ENCODE data around the gene RAB40C. TPM values are rescaled to one million over a fixed set of nuclear protein-coding genes. Genes with fewer than 3 reads are reported as not detected.

The RAB40C gene
- total and polyA plus RNA-seq, 3 donors from 2014 or later = 27.6 to 51.2 (median 47.9) TPM

DNA sequence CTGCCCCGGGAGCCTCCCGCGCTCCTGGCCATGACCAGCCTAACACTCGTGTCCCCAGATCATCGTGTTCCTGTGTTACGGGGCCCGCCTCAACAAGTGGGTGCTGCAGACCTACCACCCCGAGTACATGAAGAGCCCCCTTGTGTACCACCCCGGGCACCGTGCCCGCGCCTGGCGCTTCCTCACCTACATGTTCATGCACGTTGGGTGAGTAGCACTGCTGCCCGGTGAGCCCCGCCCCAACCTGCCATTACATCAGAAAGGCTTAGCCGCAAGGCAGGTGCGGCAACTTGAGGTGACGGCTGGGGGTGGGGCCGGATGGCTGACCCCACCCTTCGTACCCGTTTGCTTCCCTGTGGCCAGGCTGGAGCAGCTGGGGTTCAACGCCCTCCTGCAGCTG lies 87.0 kb downstream of the RAB40C start:
- Histone ChIP-seq H3K27ac (no peak overlapping the region), H3K4me1 (peaks cover 38% of the 10 kb centered on the region), H3K9me3 (no peaks in the 10 kb centered on the region), H3K27me3 (no peaks in the 10 kb centered on the region), H3K36me3 (ENCODE audit: low read depth, missing control alignments) (no peaks in the 10 kb centered on the region), H3K4me3 (no peak overlapping the region)
- no peak for TF ChIP-seq POLR2A (IDR thresholded peaks at IDR 0.05)
- TF ChIP-seq, protein P1, sequence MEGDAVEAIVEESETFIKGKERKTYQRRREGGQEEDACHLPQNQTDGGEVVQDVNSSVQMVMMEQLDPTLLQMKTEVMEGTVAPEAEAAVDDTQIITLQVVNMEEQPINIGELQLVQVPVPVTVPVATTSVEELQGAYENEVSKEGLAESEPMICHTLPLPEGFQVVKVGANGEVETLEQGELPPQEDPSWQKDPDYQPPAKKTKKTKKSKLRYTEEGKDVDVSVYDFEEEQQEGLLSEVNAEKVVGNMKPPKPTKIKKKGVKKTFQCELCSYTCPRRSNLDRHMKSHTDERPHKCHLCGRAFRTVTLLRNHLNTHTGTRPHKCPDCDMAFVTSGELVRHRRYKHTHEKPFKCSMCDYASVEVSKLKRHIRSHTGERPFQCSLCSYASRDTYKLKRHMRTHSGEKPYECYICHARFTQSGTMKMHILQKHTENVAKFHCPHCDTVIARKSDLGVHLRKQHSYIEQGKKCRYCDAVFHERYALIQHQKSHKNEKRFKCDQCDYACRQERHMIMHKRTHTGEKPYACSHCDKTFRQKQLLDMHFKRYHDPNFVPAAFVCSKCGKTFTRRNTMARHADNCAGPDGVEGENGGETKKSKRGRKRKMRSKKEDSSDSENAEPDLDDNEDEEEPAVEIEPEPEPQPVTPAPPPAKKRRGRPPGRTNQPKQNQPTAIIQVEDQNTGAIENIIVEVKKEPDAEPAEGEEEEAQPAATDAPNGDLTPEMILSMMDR (IDR thresholded peaks at IDR 0.05) = no peak
- WGBS, 2 donors = 87 to 90% methylated on average over 14 to 23 of the region's 23 CpGs
- intact Hi-C loops (cut with DNase I; ENCODE audit: low total_unique reads) = no loop called here
- DNase-seq = no peak

DNA sequence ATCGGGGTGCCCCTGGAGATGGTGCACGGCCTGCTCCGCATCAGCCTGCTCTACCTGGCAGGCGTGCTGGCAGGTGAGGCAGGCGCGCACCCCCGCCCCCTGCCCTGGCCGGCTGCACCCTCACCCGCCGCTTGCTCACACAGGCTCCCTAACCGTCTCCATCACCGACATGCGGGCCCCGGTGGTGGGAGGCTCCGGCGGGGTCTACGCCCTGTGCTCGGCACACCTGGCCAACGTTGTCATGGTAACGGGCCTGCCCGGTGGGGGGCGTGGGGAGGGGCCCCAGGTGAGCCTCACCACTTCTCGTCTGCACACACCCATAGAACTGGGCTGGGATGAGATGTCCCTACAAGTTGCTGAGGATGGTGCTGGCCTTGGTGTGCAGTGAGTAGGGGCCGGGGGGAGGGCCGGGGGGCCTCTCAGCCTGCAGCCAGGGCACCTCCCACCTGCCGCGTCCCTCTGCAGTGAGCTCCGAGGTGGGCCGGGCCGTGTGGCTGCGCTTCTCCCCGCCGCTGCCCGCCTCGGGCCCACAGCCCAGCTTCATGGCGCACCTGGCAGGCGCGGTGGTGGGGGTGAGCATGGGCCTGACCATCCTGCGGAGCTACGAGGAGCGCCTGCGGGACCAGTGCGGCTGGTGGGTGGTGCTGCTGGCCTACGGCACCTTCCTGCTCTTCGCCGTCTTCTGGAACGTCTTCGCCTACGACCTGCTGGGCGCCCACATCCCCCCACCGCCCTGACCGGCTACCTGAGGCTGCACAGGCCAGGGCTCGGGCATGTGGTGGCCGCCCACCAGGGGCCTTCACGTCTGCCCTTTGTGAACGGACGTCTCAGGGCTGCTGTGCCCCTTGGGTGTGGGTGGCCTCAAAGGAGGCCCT lies 87.7 kb downstream of the RAB40C start:
- H3K27ac ChIP-seq = no peak overlapping the region
- H3K27me3 ChIP-seq = no peaks in the 10 kb centered on the region
- TF ChIP-seq, protein P1 (IDR thresholded peaks at IDR 0.05) = no peak
- TF ChIP-seq POLR2A (IDR thresholded peaks at IDR 0.05) = no peak
- no peaks in the 10 kb centered on the region for H3K36me3 ChIP-seq (ENCODE audit: low read depth, missing control alignments)
- no peak for DNase-seq
- no peaks in the 10 kb centered on the region for H3K9me3 ChIP-seq
- WGBS, 2 donors = 80 to 87% methylated on average over 18 to 57 of the region's 57 CpGs
- intact Hi-C loops (cut with DNase I; ENCODE audit: low total_unique reads) = no loop called here
- H3K4me3 ChIP-seq = no peak overlapping the region
- H3K4me1 ChIP-seq = peaks cover 38% of the 10 kb centered on the region

DNA sequence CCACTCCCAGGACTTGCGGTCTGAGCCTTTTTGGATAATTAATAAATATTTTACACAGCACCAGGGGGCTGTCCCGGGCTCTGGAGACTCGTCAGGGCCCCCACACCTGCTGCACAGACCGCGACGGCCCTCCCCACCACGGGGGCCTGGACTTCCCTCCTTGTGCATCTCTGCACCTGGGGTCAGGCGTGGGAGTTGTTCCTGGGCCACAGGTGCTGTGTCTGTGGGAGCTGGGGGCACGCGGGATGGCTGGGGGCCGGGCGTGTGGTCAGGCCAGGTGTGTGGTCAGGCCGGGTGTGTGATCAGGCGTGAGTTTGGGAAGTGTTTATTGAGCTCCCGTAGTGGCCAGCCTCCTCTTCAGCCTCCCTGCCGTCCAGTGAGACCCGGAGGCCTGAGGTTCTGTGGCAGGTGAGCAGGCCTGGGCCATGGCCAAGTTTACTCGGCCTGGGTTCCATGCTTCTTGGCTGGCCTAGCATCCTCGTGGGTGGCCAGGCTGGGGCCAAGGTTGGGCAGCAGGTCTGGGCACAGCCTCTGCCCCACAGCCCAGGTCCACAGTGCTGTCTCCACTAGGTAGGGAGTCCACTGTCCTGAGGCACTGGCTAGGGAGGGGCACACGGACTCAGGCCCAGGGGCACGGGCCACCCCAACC lies 88.5 kb downstream of the RAB40C start:
- peaks cover 41% of the 10 kb centered on the region for H3K4me1 ChIP-seq
- intact Hi-C loops (cut with DNase I; ENCODE audit: low total_unique reads) = no loop called here
- H3K27ac ChIP-seq = peak overlapping the region in 1 of 2 donors; percentile 86
- H3K27me3 ChIP-seq = no peaks in the 10 kb centered on the region
- H3K9me3 ChIP-seq = no peaks in the 10 kb centered on the region
- WGBS, 2 donors = 81 to 82% methylated on average over 14 to 21 of the region's 21 CpGs
- H3K4me3 ChIP-seq = no peak overlapping the region
- no peak for DNase-seq
- TF ChIP-seq POLR2A (IDR thresholded peaks at IDR 0.05) = no peak
- TF ChIP-seq, protein P1 (IDR thresholded peaks at IDR 0.05) = no peak
- no peaks in the 10 kb centered on the region for H3K36me3 ChIP-seq (ENCODE audit: low read depth, missing control alignments)

Small RNAs within 50 kb of the gene (microRNA-seq; reads per million reads assigned to microRNA genes)
- 1.4 reads per million in 2 donors for gene MIR3176 (ENCODE audit: borderline number of aligned reads in 2 of 2, borderline replicate concordance in 1 of 2)

Small RNAs within 50 kb of the gene (small RNA-seq; reads per million reads assigned to genes)
- gene MIR3176 (0 reads per million in 2 donors), gene Z98883.1 (0 reads per million in 2 donors)

Other genes starting within 250 kb of the RAB40C start
- 10 to 100 TPM; 30.6 to 32.0 TPM for gene AXIN1, start 237.3 kb upstream of the RAB40C start, total RNA-seq
- 19.4 TPM for gene AXIN1, start 237.3 kb upstream of the RAB40C start, polyA plus RNA-seq (ENCODE audit: insufficient read depth, low read depth, low replicate concordance)
- 100 to 1,000 TPM; 108 to 119 TPM for gene MRPL28, start 219.5 kb upstream of the RAB40C start, total RNA-seq
- 161 TPM for gene MRPL28, start 219.5 kb upstream of the RAB40C start, polyA plus RNA-seq (ENCODE audit: insufficient read depth, low read depth, low replicate concordance)
- gene PGAP6, start 208.1 kb upstream of the RAB40C start, total RNA-seq = 100 to 1,000 TPM; 261 to 265 TPM
- gene PGAP6, start 208.1 kb upstream of the RAB40C start, polyA plus RNA-seq (ENCODE audit: insufficient read depth, low read depth, low replicate concordance) = 121 TPM
- 100 to 1,000 TPM in 1 of 2 donors, 10 to 100 TPM in 1; 87.5 to 107 TPM for gene NME4, start 192.9 kb upstream of the RAB40C start, total RNA-seq
- 79.2 TPM for gene NME4, start 192.9 kb upstream of the RAB40C start, polyA plus RNA-seq (ENCODE audit: insufficient read depth, low read depth, low replicate concordance)
- gene DECR2, start 188.2 kb upstream of the RAB40C start, total RNA-seq = 10 to 100 TPM; 52.2 to 56.1 TPM
- 33.2 TPM for gene DECR2, start 188.2 kb upstream of the RAB40C start, polyA plus RNA-seq (ENCODE audit: insufficient read depth, low read depth, low replicate concordance)
- 100 to 1,000 TPM; 166 to 186 TPM for gene RAB11FIP3, start 164.4 kb upstream of the RAB40C start, total RNA-seq
- gene RAB11FIP3, start 164.4 kb upstream of the RAB40C start, polyA plus RNA-seq (ENCODE audit: insufficient read depth, low read depth, low replicate concordance) = 61.7 TPM
- gene CAPN15, start 62.4 kb upstream of the RAB40C start, total RNA-seq = 100 to 1,000 TPM; 108 to 115 TPM
- gene CAPN15, start 62.4 kb upstream of the RAB40C start, polyA plus RNA-seq (ENCODE audit: insufficient read depth, low read depth, low replicate concordance) = 48.0 TPM
- gene PRR35, start 29.7 kb upstream of the RAB40C start, total RNA-seq = 1 to 10 TPM; 5.0 to 7.2 TPM
- gene PRR35, start 29.7 kb upstream of the RAB40C start, polyA plus RNA-seq (ENCODE audit: insufficient read depth, low read depth, low replicate concordance) = 1.7 TPM
- 1 to 10 TPM; 4.5 TPM for gene NHLRC4, start 23.1 kb upstream of the RAB40C start, total RNA-seq
- gene NHLRC4, start 23.1 kb upstream of the RAB40C start, polyA plus RNA-seq (ENCODE audit: insufficient read depth, low read depth, low replicate concordance) = 3.0 TPM
- 100 to 1,000 TPM in 1 of 2 donors, 10 to 100 TPM in 1; 95.4 to 123 TPM for gene PIGQ, start 20.1 kb upstream of the RAB40C start, total RNA-seq
- 80.5 TPM for gene PIGQ, start 20.1 kb upstream of the RAB40C start, polyA plus RNA-seq (ENCODE audit: insufficient read depth, low read depth, low replicate concordance)
- gene WFIKKN1, start 40.9 kb downstream of the RAB40C start, total RNA-seq = 10 to 100 TPM in 1 of 2 donors, 1 to 10 TPM in 1; 3.5 to 10.5 TPM
- gene WFIKKN1, start 40.9 kb downstream of the RAB40C start, polyA plus RNA-seq (ENCODE audit: insufficient read depth, low read depth, low replicate concordance) = 1.1 TPM
- 100 to 1,000 TPM; 161 to 185 TPM for gene METTL26, start 46.2 kb downstream of the RAB40C start, total RNA-seq
- gene METTL26, start 46.2 kb downstream of the RAB40C start, polyA plus RNA-seq (ENCODE audit: insufficient read depth, low read depth, low replicate concordance) = 72.1 TPM
- 100 to 1,000 TPM in 1 of 2 donors, 10 to 100 TPM in 1; 83.1 to 134 TPM for gene MCRIP2, start 51.8 kb downstream of the RAB40C start, total RNA-seq
- 78.2 TPM for gene MCRIP2, start 51.8 kb downstream of the RAB40C start, polyA plus RNA-seq (ENCODE audit: insufficient read depth, low read depth, low replicate concordance)
- gene WDR90, start 59.3 kb downstream of the RAB40C start, total RNA-seq = 100 to 1,000 TPM; 155 to 195 TPM
- 102 TPM for gene WDR90, start 59.3 kb downstream of the RAB40C start, polyA plus RNA-seq (ENCODE audit: insufficient read depth, low read depth, low replicate concordance)
- gene RHOT2, start 78.1 kb downstream of the RAB40C start, total RNA-seq = 100 to 1,000 TPM; 157 to 176 TPM
- gene RHOT2, start 78.1 kb downstream of the RAB40C start, polyA plus RNA-seq (ENCODE audit: insufficient read depth, low read depth, low replicate concordance) = 77.7 TPM
- gene RHBDL1, start 85.6 kb downstream of the RAB40C start, total RNA-seq = 1 to 10 TPM; 8.5 to 9.8 TPM
- 2.1 TPM for gene RHBDL1, start 85.6 kb downstream of the RAB40C start, polyA plus RNA-seq (ENCODE audit: insufficient read depth, low read depth, low replicate concordance)
- 100 to 1,000 TPM; 126 to 160 TPM for gene STUB1, start 90.3 kb downstream of the RAB40C start, total RNA-seq
- gene STUB1, start 90.3 kb downstream of the RAB40C start, polyA plus RNA-seq (ENCODE audit: insufficient read depth, low read depth, low replicate concordance) = 93.3 TPM
- gene JMJD8, start 94.3 kb downstream of the RAB40C start, total RNA-seq = 100 to 1,000 TPM in 1 of 2 donors, 10 to 100 TPM in 1; 84.2 to 101 TPM
- 95.5 TPM for gene JMJD8, start 94.3 kb downstream of the RAB40C start, polyA plus RNA-seq (ENCODE audit: insufficient read depth, low read depth, low replicate concordance)
- gene WDR24, start 100.3 kb downstream of the RAB40C start, total RNA-seq = 10 to 100 TPM; 33.9 to 39.1 TPM
- gene WDR24, start 100.3 kb downstream of the RAB40C start, polyA plus RNA-seq (ENCODE audit: insufficient read depth, low read depth, low replicate concordance) = 21.4 TPM
- 10 to 100 TPM; 15.8 to 16.1 TPM for gene FBXL16, start 115.7 kb downstream of the RAB40C start, total RNA-seq
- 23.4 TPM for gene FBXL16, start 115.7 kb downstream of the RAB40C start, polyA plus RNA-seq (ENCODE audit: insufficient read depth, low read depth, low replicate concordance)
- gene METRN, start 125.1 kb downstream of the RAB40C start, total RNA-seq = 10 to 100 TPM; 34.9 to 50.6 TPM
- gene METRN, start 125.1 kb downstream of the RAB40C start, polyA plus RNA-seq (ENCODE audit: insufficient read depth, low read depth, low replicate concordance) = 21.0 TPM
- 100 to 1,000 TPM in 1 of 2 donors, 10 to 100 TPM in 1; 81.1 to 108 TPM for gene ANTKMT, start 131.1 kb downstream of the RAB40C start, total RNA-seq
- gene ANTKMT, start 131.1 kb downstream of the RAB40C start, polyA plus RNA-seq (ENCODE audit: insufficient read depth, low read depth, low replicate concordance) = 68.5 TPM
- gene CCDC78, start 136.4 kb downstream of the RAB40C start, total RNA-seq = 1 to 10 TPM; 3.2 to 6.1 TPM
- 5.7 TPM for gene CCDC78, start 136.4 kb downstream of the RAB40C start, polyA plus RNA-seq (ENCODE audit: insufficient read depth, low read depth, low replicate concordance)
- gene HAGHL, start 137.0 kb downstream of the RAB40C start, total RNA-seq = 10 to 100 TPM in 1 of 2 donors, 1 to 10 TPM in 1; 9.9 to 13.7 TPM
- gene HAGHL, start 137.0 kb downstream of the RAB40C start, polyA plus RNA-seq (ENCODE audit: insufficient read depth, low read depth, low replicate concordance) = 7.2 TPM
- 10 to 100 TPM; 58.0 to 59.0 TPM for gene CIAO3, start 150.9 kb downstream of the RAB40C start, total RNA-seq
- 28.9 TPM for gene CIAO3, start 150.9 kb downstream of the RAB40C start, polyA plus RNA-seq (ENCODE audit: insufficient read depth, low read depth, low replicate concordance)
- 1 to 10 TPM; 1.5 to 2.8 TPM for gene MSLN, start 170.7 kb downstream of the RAB40C start, total RNA-seq
- 18.5 TPM for gene MSLN, start 170.7 kb downstream of the RAB40C start, polyA plus RNA-seq (ENCODE audit: insufficient read depth, low read depth, low replicate concordance)
- 10 to 100 TPM; 18.6 to 24.0 TPM for gene RPUSD1, start 198.3 kb downstream of the RAB40C start, total RNA-seq
- gene RPUSD1, start 198.3 kb downstream of the RAB40C start, polyA plus RNA-seq (ENCODE audit: insufficient read depth, low read depth, low replicate concordance) = 11.4 TPM
- 10 to 100 TPM; 90.6 to 95.0 TPM for gene CHTF18, start 198.6 kb downstream of the RAB40C start, total RNA-seq
- gene CHTF18, start 198.6 kb downstream of the RAB40C start, polyA plus RNA-seq (ENCODE audit: insufficient read depth, low read depth, low replicate concordance) = 32.5 TPM
- not detected for gene GNG13, start 210.7 kb downstream of the RAB40C start, total RNA-seq
- gene GNG13, start 210.7 kb downstream of the RAB40C start, polyA plus RNA-seq (ENCODE audit: insufficient read depth, low read depth, low replicate concordance) = not detected